Aorta (tissue), 5 donors: ENCODE results near the gene VKORC1. TPM values are rescaled to one million over a fixed set of nuclear protein-coding genes. Genes with fewer than 3 reads are reported as not detected.

Experiments
- ATAC-seq: fragments of 200-7000 bp; cut with Tn5 transposase; one replicate; pipeline ENCODE4 v1.9.1; 2022; ENCODE audit warnings: moderate library complexity; ENCODE audit not compliant: low FRiP score
- DNase-seq, 2 donors: peaks; one replicate each; pipeline ENCODE4 v3.0.0-alpha.2; 2020
- H3K27ac ChIP-seq, 2 donors: one replicate each; pipeline ENCODE4 v1.5.1; 2013; ENCODE audit warnings: low read length in 2 of 2, mild to moderate bottlenecking in 2 of 2, moderate library complexity in 2 of 2, control low read depth in 1 of 2, inconsistent platforms in 1 of 2, low read depth in 1 of 2
- H3K27me3 ChIP-seq, 2 donors: one replicate each; pipeline ENCODE4 v1.6.1; 2013; ENCODE audit warnings: control low read depth in 1 of 2, low read length in 1 of 2, mild to moderate bottlenecking in 1 of 2, moderate library complexity in 1 of 2; ENCODE audit not compliant: insufficient read depth in 2 of 2, control insufficient read depth in 1 of 2
- H3K36me3 ChIP-seq, 2 donors: one replicate each; pipeline ENCODE4 v1.6.1; 2013; ENCODE audit warnings: control low read depth in 1 of 2, low read length in 1 of 2, mild to moderate bottlenecking in 1 of 2; ENCODE audit not compliant: insufficient read depth in 2 of 2, control insufficient read depth in 1 of 2
- H3K4me1 ChIP-seq, 2 donors: one replicate each; pipeline ENCODE4 v1.6.1; 2013; ENCODE audit warnings: low read length in 2 of 2, control low read depth in 1 of 2, mild to moderate bottlenecking in 1 of 2, moderate library complexity in 1 of 2; ENCODE audit not compliant: insufficient read depth in 2 of 2, control insufficient read depth in 1 of 2
- H3K4me3 ChIP-seq, 2 donors: one replicate each; pipeline ENCODE4 v1.5.1; 2013; ENCODE audit warnings: low read length in 2 of 2, control low read depth in 1 of 2, mild to moderate bottlenecking in 1 of 2
- H3K9me3 ChIP-seq: one replicate; pipeline ENCODE4 v1.6.1; 2013; ENCODE audit warnings: mild to moderate bottlenecking, low read length; ENCODE audit not compliant: control insufficient read depth
- WGBS, 2 donors: extraction: QIAGEN DNeasy Blood & Tissue Kit; methylation state at CpG; one replicate each; pipeline ENCODE4 v1.1.7; 2013; 5-methylcytosine and 5-hydroxymethylcytosine counted together
- intact Hi-C, 2 donors: fragments of 100-400 bp; cut with DNase I; formaldehyde crosslinking; loops; one replicate each; pipeline versions ENCODE4 v1.14.2 to v1.15.0; 2022
- polyA plus RNA-seq, 2 donors: library from polyadenylated mRNA; stranded (reverse); fragments of 200-250 nt; gene quantifications; one replicate each; pipeline ENCODE4 v1.2.3, GENCODE V29; 2013
- total RNA-seq, 2 donors: library from RNA; stranded (reverse); fragmentation: NEBNext Ultra II Directional; extraction: Animal tissue kit (Norgen Biotek cat#: 25700); gene quantifications; one replicate each; pipeline ENCODE4 v1.2.1, GENCODE V29; 2021
- donor health status: healthy with polysubstance abuse.
- donor health status: Bipolar disorder and iron deficiency.
- donor health status: DM: no; HTN: no; CAD: no.
- donor health status: DM: no; HTN: no; CAD: no.
- donor health status: DM: yes; HTN: yes; CAD: no.

VKORC1 gene
- total and polyA plus RNA-seq, 4 donors, result 75.7 to 206 (median 126) TPM

DNA sequence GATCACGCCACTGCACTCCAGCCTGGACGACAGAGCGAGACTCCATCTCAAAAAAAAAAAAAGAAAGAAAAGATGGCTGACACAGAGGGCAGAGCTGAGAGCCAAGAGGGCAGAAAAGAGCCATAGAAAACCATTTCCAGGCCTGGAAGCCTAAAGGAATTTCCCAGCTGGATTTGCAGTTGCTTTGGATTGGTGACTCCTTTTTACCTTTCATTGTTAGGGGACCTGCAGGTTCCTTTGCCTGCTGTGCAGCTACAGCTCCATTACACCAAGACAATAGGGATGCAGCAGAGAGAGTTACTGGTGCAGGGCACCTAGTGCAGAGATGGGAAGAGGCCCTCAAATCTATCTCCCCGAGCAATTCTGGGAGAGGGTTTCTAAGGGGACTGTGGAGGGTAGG lies 39.0 kb downstream of the VKORC1 start:
- no peaks in the 10 kb centered on the region for H3K36me3 ChIP-seq
- H3K9me3 ChIP-seq, result no peaks in the 10 kb centered on the region
- no peak overlapping the region for H3K27ac ChIP-seq
- 85 to 86% methylated on average over 4 of the region's 4 CpGs for WGBS, 2 donors
- intact Hi-C loops, result no loop called here
- H3K27me3 ChIP-seq, result no peaks in the 10 kb centered on the region
- H3K4me1 ChIP-seq, result no peaks in the 10 kb centered on the region
- no peak for ATAC-seq
- no peak for DNase-seq
- no peak overlapping the region for H3K4me3 ChIP-seq

DNA sequence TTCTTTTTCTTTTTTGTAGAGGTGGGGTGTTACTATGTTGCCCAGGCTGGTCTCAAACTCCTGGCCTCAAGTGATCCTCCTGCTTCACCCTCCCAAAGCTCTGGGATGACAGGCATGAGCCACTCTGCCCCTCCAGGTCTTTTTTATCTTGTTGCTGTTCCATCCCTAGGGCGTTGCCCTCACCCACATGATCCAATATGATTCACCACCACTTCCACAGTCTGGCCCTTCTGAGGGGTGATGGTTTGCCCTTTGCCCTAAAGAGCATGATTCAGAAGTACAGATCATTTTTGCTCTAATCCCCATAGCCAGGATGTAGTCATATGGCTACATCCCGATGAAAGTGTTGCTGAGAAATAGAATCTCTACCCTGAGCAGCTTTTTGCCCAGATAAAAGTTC lies 42.5 kb downstream of the VKORC1 start:
- WGBS, 2 donors, result 67 to 73% methylated on average over 2 of the region's 2 CpGs
- Histone ChIP-seq H3K27me3 (no peaks in the 10 kb centered on the region), H3K27ac (no peak overlapping the region), H3K4me1 (no peaks in the 10 kb centered on the region), H3K9me3 (no peaks in the 10 kb centered on the region), H3K36me3 (no peaks in the 10 kb centered on the region), H3K4me3 (no peak overlapping the region)
- intact Hi-C loops, result no loop called here
- ATAC-seq (no peak), DNase-seq (peak in 1 of 2 donors; percentile 61)

DNA sequence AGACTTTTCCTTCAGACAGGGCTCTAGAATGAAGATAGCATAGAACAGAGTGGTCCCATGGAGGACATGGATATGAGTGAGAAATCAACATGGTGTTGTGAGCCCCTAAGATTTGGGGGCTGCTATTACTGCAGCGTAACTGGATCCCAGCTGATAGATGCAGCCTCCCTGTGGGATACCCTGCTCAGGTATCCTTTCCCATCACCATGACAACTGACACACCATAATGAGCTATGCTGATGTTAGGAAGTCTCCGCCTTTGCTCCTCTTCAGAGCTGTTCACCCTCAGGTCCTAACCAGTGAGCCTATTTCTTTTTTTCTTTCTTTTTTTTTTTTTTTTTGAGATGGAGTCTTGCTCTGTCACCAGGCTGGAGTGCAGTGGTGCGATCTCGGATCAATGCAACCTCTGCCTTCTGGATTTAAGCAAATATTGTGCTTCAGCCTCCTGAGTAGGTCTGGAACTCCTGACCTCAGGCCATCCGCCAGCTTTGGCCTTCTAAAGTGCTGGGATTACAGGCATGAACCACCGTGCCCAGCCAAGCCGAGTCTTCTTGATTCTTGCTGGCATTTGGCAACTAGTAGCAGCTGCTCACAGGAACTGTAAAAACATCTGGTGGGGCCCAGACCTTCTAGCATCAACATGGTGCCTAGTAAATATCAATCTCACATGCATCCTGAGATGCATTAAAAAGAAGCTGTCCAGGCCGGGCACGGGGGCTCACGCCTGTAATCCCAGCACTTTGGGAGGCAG lies 44.1 kb downstream of the VKORC1 start:
- no peak for DNase-seq
- Histone ChIP-seq H3K4me3 (no peak overlapping the region), H3K27me3 (no peaks in the 10 kb centered on the region), H3K36me3 (no peaks in the 10 kb centered on the region), H3K4me1 (no peaks in the 10 kb centered on the region), H3K9me3 (no peaks in the 10 kb centered on the region), H3K27ac (no peak overlapping the region)
- no peak for ATAC-seq
- WGBS, 2 donors, result 69% methylated on average over 10 of the region's 10 CpGs
- intact Hi-C loops, result no loop called here

DNA sequence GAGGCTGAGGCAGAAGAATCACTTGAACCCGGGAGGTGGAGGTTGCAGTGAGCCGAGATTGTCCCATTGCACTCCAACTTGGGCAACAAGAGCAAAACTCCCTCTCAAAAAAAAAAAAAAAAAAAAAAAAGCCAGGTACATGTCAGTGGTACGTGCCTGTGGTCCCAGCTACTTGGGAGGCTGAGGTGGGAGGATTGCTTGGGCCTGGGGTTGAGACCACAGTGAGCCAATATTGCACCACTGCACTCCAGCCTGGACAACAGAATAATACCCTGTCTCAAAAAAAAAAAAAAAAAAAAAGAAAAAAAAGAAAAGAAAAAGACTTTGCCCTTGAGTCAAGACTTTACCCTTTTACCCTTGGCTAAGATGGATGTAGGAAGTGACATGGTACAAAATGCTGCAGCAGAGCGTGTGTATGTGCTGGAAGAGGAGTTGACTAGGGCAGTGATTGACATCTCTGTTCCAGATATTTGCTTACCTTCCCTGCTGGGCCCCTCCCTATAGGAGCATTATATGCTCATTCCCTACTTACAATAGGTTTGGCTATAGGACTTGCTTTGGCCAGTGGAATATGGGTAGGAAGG lies 50.6 kb downstream of the VKORC1 start:
- DNase-seq (no peak), ATAC-seq (no peak)
- Histone ChIP-seq H3K4me3 (no peak overlapping the region), H3K9me3 (no peaks in the 10 kb centered on the region), H3K27me3 (no peaks in the 10 kb centered on the region), H3K36me3 (peaks cover 2 to 4% of the 10 kb centered on the region in 2 donors), H3K4me1 (no peaks in the 10 kb centered on the region), H3K27ac (no peak overlapping the region)
- intact Hi-C loops, result no loop called here
- 86 to 87% methylated on average over 4 of the region's 4 CpGs for WGBS, 2 donors

DNA sequence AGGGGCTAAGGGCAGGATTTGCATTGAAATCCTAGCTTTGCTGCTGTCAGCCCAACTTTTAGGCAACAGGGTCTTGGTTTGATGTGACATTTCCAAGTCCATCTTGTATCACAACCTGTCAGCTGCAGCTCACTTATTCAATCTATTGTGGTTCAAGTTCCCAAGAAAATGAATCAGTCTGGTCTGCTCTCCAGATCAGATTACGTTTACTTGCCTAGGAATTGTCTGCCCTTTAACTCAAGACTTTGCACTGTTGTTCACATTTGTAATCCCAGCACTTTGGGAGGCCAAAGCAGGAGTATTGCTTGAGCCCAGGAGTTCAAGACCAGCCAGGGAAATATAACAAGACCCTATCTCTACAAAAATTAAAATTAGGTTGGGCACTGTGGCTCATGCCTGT lies 51.2 kb downstream of the VKORC1 start:
- Histone ChIP-seq H3K36me3 (peaks cover 2 to 9% of the 10 kb centered on the region in 2 donors), H3K4me3 (no peak overlapping the region), H3K27me3 (no peaks in the 10 kb centered on the region), H3K4me1 (no peaks in the 10 kb centered on the region), H3K9me3 (no peaks in the 10 kb centered on the region), H3K27ac (no peak overlapping the region)
- no peak for ATAC-seq
- intact Hi-C loops, result no loop called here
- DNase-seq, result no peak
- WGBS, 2 donors, result 85 to 87% methylated on average over 1 of the region's 1 CpG

DNA sequence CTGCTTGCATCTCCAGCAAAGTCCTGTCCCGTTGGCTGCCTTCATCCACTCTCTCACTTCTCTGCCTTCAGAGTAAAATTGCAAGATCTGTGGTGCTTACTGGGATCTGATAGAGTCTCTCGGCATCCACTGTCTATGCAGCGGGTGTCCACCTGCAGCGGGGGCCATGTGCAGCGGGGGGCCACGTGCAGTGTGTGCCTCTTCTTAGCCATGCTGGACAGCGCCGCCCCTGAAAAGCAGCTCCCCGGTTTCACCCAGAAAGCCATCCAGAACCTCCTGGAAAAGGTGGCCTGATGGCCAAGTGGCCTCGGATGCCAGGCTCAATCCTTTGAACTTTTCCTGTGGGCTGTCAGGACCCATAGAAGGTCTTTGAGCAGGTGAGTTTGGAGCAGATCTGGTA lies 51.7 kb downstream of the VKORC1 start:
- no peaks in the 10 kb centered on the region for H3K9me3 ChIP-seq
- ATAC-seq, result no peak
- 87 to 90% methylated on average over 10 of the region's 10 CpGs for WGBS, 2 donors
- no peaks in the 10 kb centered on the region for H3K4me1 ChIP-seq
- no peak overlapping the region for H3K4me3 ChIP-seq
- intact Hi-C loops, result no loop called here
- H3K27me3 ChIP-seq, result no peaks in the 10 kb centered on the region
- H3K27ac ChIP-seq, result no peak overlapping the region
- DNase-seq, result no peak
- H3K36me3 ChIP-seq, result peaks cover 2 to 11% of the 10 kb centered on the region in 2 donors

Other genes starting within 250 kb of the VKORC1 start
- gene BCL7C, start 200.7 kb downstream of the VKORC1 start, total RNA-seq, result 10 to 100 TPM; 30.2 to 33.9 TPM
- gene BCL7C, start 200.7 kb downstream of the VKORC1 start, polyA plus RNA-seq, result 10 to 100 TPM; 54.8 to 60.7 TPM
- gene CTF1, start 198.2 kb downstream of the VKORC1 start, total RNA-seq, result 1 to 10 TPM; 6.2 to 7.2 TPM
- gene CTF1, start 198.2 kb downstream of the VKORC1 start, polyA plus RNA-seq, result 1 to 10 TPM; 6.4 to 7.9 TPM
- 10 to 100 TPM; 14.7 to 22.7 TPM for gene FBXL19, start 171.2 kb downstream of the VKORC1 start, total RNA-seq
- 10 to 100 TPM in 1 of 2 donors, 1 to 10 TPM in 1; 4.3 to 11.6 TPM for gene FBXL19, start 171.2 kb downstream of the VKORC1 start, polyA plus RNA-seq
- 10 to 100 TPM; 11.8 to 21.7 TPM for gene ORAI3, start 145.7 kb downstream of the VKORC1 start, total RNA-seq
- 10 to 100 TPM in 1 of 2 donors, 1 to 10 TPM in 1; 9.1 to 20.8 TPM for gene ORAI3, start 145.7 kb downstream of the VKORC1 start, polyA plus RNA-seq
- 10 to 100 TPM; 16.4 to 19.7 TPM for gene SETD1A, start 137.0 kb downstream of the VKORC1 start, total RNA-seq
- gene SETD1A, start 137.0 kb downstream of the VKORC1 start, polyA plus RNA-seq, result 1 to 10 TPM; 4.4 to 9.7 TPM
- gene HSD3B7, start 109.6 kb downstream of the VKORC1 start, total RNA-seq, result 10 to 100 TPM; 13.6 to 31.3 TPM
- 10 to 100 TPM in 1 of 2 donors, 1 to 10 TPM in 1; 8.6 to 10.4 TPM for gene HSD3B7, start 109.6 kb downstream of the VKORC1 start, polyA plus RNA-seq
- gene STX1B, start 84.2 kb downstream of the VKORC1 start, total RNA-seq, result under 1 TPM; 0.84 to 0.93 TPM
- gene STX1B, start 84.2 kb downstream of the VKORC1 start, polyA plus RNA-seq, result 1 to 10 TPM in 1 of 2 donors, under 1 TPM in 1; 0.13 to 2.2 TPM
- gene STX4, start 61.2 kb downstream of the VKORC1 start, total RNA-seq, result 10 to 100 TPM; 73.5 to 88.6 TPM
- 100 to 1,000 TPM in 1 of 2 donors, 10 to 100 TPM in 1; 52.8 to 121 TPM for gene STX4, start 61.2 kb downstream of the VKORC1 start, polyA plus RNA-seq
- gene ZNF668, start 20.6 kb downstream of the VKORC1 start, total RNA-seq, result 10 to 100 TPM in 1 of 2 donors, 1 to 10 TPM in 1; 7.4 to 10.3 TPM
- 1 to 10 TPM; 6.0 to 6.6 TPM for gene ZNF668, start 20.6 kb downstream of the VKORC1 start, polyA plus RNA-seq
- gene ZNF646, start 20.4 kb downstream of the VKORC1 start, total RNA-seq, result 10 to 100 TPM; 12.6 to 15.0 TPM
- gene ZNF646, start 20.4 kb downstream of the VKORC1 start, polyA plus RNA-seq, result 1 to 10 TPM; 1.6 to 4.7 TPM
- 1 to 10 TPM; 2.4 to 6.0 TPM for gene PRSS53, start 5.9 kb downstream of the VKORC1 start, total RNA-seq
- 10 to 100 TPM in 1 of 2 donors, 1 to 10 TPM in 1; 3.6 to 12.9 TPM for gene PRSS53, start 5.9 kb downstream of the VKORC1 start, polyA plus RNA-seq
- gene BCKDK, start 13.6 kb upstream of the VKORC1 start, total RNA-seq, result 10 to 100 TPM; 28.6 to 37.2 TPM
- 10 to 100 TPM; 16.7 to 32.0 TPM for gene BCKDK, start 13.6 kb upstream of the VKORC1 start, polyA plus RNA-seq
- gene KAT8, start 22.9 kb upstream of the VKORC1 start, total RNA-seq, result 10 to 100 TPM; 51.6 to 61.1 TPM
- 10 to 100 TPM; 24.3 to 65.7 TPM for gene KAT8, start 22.9 kb upstream of the VKORC1 start, polyA plus RNA-seq
- not detected for gene PRSS8, start 40.9 kb upstream of the VKORC1 start, total RNA-seq
- gene PRSS8, start 40.9 kb upstream of the VKORC1 start, polyA plus RNA-seq, result 10 to 100 TPM in 1 of 2 donors, under 1 TPM in 1; 0.77 to 11.9 TPM
- gene PRSS36, start 55.3 kb upstream of the VKORC1 start, total RNA-seq, result 1 to 10 TPM; 3.5 to 8.8 TPM
- gene PRSS36, start 55.3 kb upstream of the VKORC1 start, polyA plus RNA-seq, result 1 to 10 TPM; 4.2 to 5.1 TPM
- 100 to 1,000 TPM; 243 to 254 TPM for gene FUS, start 85.3 kb upstream of the VKORC1 start, total RNA-seq
- 100 to 1,000 TPM in 1 of 2 donors, 10 to 100 TPM in 1; 95.7 to 329 TPM for gene FUS, start 85.3 kb upstream of the VKORC1 start, polyA plus RNA-seq
- 10 to 100 TPM; 13.3 to 23.9 TPM for gene PYCARD, start 108.0 kb upstream of the VKORC1 start, total RNA-seq
- 10 to 100 TPM; 14.7 to 52.7 TPM for gene PYCARD, start 108.0 kb upstream of the VKORC1 start, polyA plus RNA-seq
- gene TRIM72, start 119.3 kb upstream of the VKORC1 start, total RNA-seq, result under 1 TPM in 1 of 2 donors, not detected in 1; 0.24 TPM
- under 1 TPM in 1 of 2 donors, not detected in 1; 0.05 TPM for gene TRIM72, start 119.3 kb upstream of the VKORC1 start, polyA plus RNA-seq
- not detected for gene PYDC1, start 122.3 kb upstream of the VKORC1 start, total RNA-seq
- gene PYDC1, start 122.3 kb upstream of the VKORC1 start, polyA plus RNA-seq, result not detected
- 10 to 100 TPM; 15.7 to 40.1 TPM for gene ITGAM, start 165.2 kb upstream of the VKORC1 start, total RNA-seq
- gene ITGAM, start 165.2 kb upstream of the VKORC1 start, polyA plus RNA-seq, result 1 to 10 TPM in 1 of 2 donors, under 1 TPM in 1; 0.74 to 6.9 TPM